GM10248 (cell line): ENCODE results near the gene PRKAR2A.
"Not testable (repeated sequence)": the region's sequence is repeated elsewhere in the genome, so short reads cannot be mapped to it uniquely, and the experiment has no call there.

Experiments
- CTCF ChIA-PET: fragments of 300-600 bp; sonication (Branson Sonifier 250); formaldehyde crosslinking; extraction: SDS; loops from one replicate; lab custom pipeline; 2021; ENCODE audit warnings: antibody characterized with exemption; lab: Yijun Ruan, JAX
- POLR2A ChIA-PET: fragments of 350-650 bp; sonication (Branson Sonifier 250); formaldehyde crosslinking; extraction: SDS; loops from one replicate; lab custom pipeline; 2020; ENCODE audit warnings: antibody characterized with exemption; lab: Yijun Ruan, JAX
- DNase-seq: peaks from one replicate; pipeline ENCODE4 v3.0.0; 2012; ENCODE audit errors: extremely low spot score
- CTCF ChIP-seq: IDR thresholded peaks from 2 replicates; pipeline ENCODE4 v1.5.1; 2012; ENCODE audit warnings: mild to moderate bottlenecking, low read depth; ENCODE audit errors: extremely low read depth, missing control alignments, control extremely low read depth

Gene PRKAR2A

GRCh38 chr3:48830715-48831114 is 17.0 kb downstream of the PRKAR2A start:
- no peak for DNase-seq
- TF ChIP-seq CTCF, result no peak
- ChIA-PET CTCF (interaction anchor here (0.7 to 1.0 kb wide), 3 partner anchors 10 to 93 kb away, joined by 3 to 4 read pairs (median 3); no protein-coding TSS in a partner anchor), POLR2A (no interaction called here)

- CTCF ChIA-PET, POLR2A ChIA-PET, DNase-seq: not testable (repeated sequence)
Observed at GRCh38 chr3:48829525-48829924, 18.1 kb downstream of the PRKAR2A start.

- POLR2A ChIA-PET, DNase-seq: not testable (repeated sequence)
- CTCF ChIA-PET, result interaction anchor here (0.9 to 1.8 kb wide), 4 partner anchors 20 to 427 kb away, joined by 3 to 4 read pairs (median 4); partner anchors contain the start of gene PRKAR2A
Observed at GRCh38 chr3:48827874-48828273, 19.8 kb downstream of the PRKAR2A start.

GRCh38 chr3:48826451-48826850 is 21.2 kb downstream of the PRKAR2A start:
- CTCF ChIA-PET, result no interaction called here
- POLR2A ChIA-PET, result no interaction called here
- DNase-seq, result no peak
- TF ChIP-seq CTCF, result no peak

GRCh38 chr3:48820612-48821324 is 26.9 kb downstream of the PRKAR2A start:
- ChIA-PET CTCF (interaction anchor here (1.4 kb wide), 1 partner anchor 10 kb away, joined by 4 read pairs; no protein-coding TSS in a partner anchor), POLR2A (no interaction called here)
- DNase-seq, result no peak
- no peak for TF ChIP-seq CTCF

- no peak for TF ChIP-seq CTCF
- ChIA-PET CTCF (no interaction called here), POLR2A (no interaction called here)
- no peak for DNase-seq
Observed at GRCh38 chr3:48819234-48820221, 28.1 kb downstream of the PRKAR2A start.

- ChIA-PET POLR2A (no interaction called here), CTCF (no interaction called here)
- no peak for TF ChIP-seq CTCF
- no peak for DNase-seq
Observed at GRCh38 chr3:48811524-48811923, 36.1 kb downstream of the PRKAR2A start.
